GM12878 (cell line): ENCODE measurements around the gene OR14A16. TPM values are rescaled to one million over a fixed set of nuclear protein-coding genes. Genes with fewer than 3 reads are reported as not detected.

Source experiments
- CHD1 ChIP-seq: IDR thresholded peaks from 2 replicates; pipeline ENCODE4 v1.6.1; 2012; ENCODE audit warnings: low read depth, low read length, improper control_type of control experiment
- CHD4 ChIP-seq: fragments of 200-600 bp; sonication (generic); IDR thresholded peaks from 2 replicates; pipeline ENCODE4 v1.6.1; 2016; ENCODE audit warnings: mild to moderate bottlenecking
- HDGF ChIP-seq: fragments of 450-650 bp; IDR thresholded peaks from 2 replicates; pipeline ENCODE4 v1.6.1; 2016; ENCODE audit warnings: antibody characterized with exemption
- JUNB ChIP-seq: IDR thresholded peaks from 2 replicates; pipeline ENCODE4 v1.6.1; 2016; ENCODE audit warnings: antibody characterized with exemption, mild to moderate bottlenecking
- NR2C1 ChIP-seq: fragments of 450-650 bp; IDR thresholded peaks from 2 replicates; pipeline ENCODE4 v1.6.1; 2017; ENCODE audit warnings: antibody characterized with exemption, mild to moderate bottlenecking, moderate library complexity
- RAD51 ChIP-seq: fragments of 450-650 bp; IDR thresholded peaks from 2 replicates; pipeline ENCODE4 v1.6.1; 2016; ENCODE audit warnings: moderate library complexity, mild to moderate bottlenecking, inconsistent platforms
- TARDBP ChIP-seq: IDR thresholded peaks from 2 replicates; pipeline ENCODE4 v1.6.1; 2016; ENCODE audit warnings: borderline replicate concordance
- YY1 ChIP-seq: IDR thresholded peaks from 2 replicates; pipeline ENCODE4 v1.6.1; 2011; ENCODE audit warnings: low read depth, mild to moderate bottlenecking, low read length
- ZNF217 ChIP-seq: fragments of 450-650 bp; IDR thresholded peaks from 2 replicates; pipeline ENCODE4 v1.6.1; 2017; ENCODE audit warnings: antibody characterized with exemption, mild to moderate bottlenecking
- polyA plus RNA-seq, 11 experiments: library from polyadenylated mRNA; depleted of rRNA in 4 of 11; unstranded in 6 of 11; stranded (reverse) in 5 of 11; fragments of >200 nt; fragmentation: Nextera tagmentation in 4 of 11; fragmentation: Illumina TruSeq in 1 of 11; extraction: Ambion mirVana in 4 of 11; extraction: Trizol in 1 of 11; gene quantifications; 1 replicate in 1 of 11; 2 replicates in 10 of 11; pipeline versions ENCODE4 v1.2.1 to v1.2.3, GENCODE V29; 2011 to 2016; ENCODE audit warnings: inconsistent platforms in 2 of 11, missing spikeins in 2 of 11, low read depth in 1 of 11
- total RNA-seq, 4 experiments: library from RNA; depleted of rRNA in 3 of 4; stranded (reverse); fragments of >200 nt in 3 of 4; fragmentation: Illumina TruSeq in 1 of 4; extraction: Trizol in 1 of 4; gene quantifications; 2 replicates each; pipeline versions ENCODE4 v1.2.1 to v1.2.3, GENCODE V29; 2013 to 2021
- TF ChIP-seq, protein P1 (sequence below): fragments of 450-650 bp; IDR thresholded peaks from 2 replicates; pipeline ENCODE4 v1.6.1; 2017; ENCODE audit warnings: mild to moderate bottlenecking, low read depth, inconsistent platforms; ENCODE audit not compliant: poor library complexity, severe bottlenecking
- TF ChIP-seq, protein P2 (sequence below): IDR thresholded peaks from 2 replicates; pipeline ENCODE4 v1.6.1; 2011; ENCODE audit warnings: borderline replicate concordance, low read depth, mild to moderate bottlenecking, moderate library complexity, low read length; ENCODE audit not compliant: insufficient read depth, poor library complexity, severe bottlenecking
- TF ChIP-seq, protein P3 (sequence below): IDR thresholded peaks from 2 replicates; pipeline ENCODE4 v1.6.1; 2012; ENCODE audit warnings: low read depth, low read length, improper control_type of control experiment

OR14A16 gene
- total and polyA plus RNA-seq, 10 of the 15 experiments (the other 5 are each of a cell fraction or from before 2014, with no cell fraction given): not detected

- TF ChIP-seq, protein P1, sequence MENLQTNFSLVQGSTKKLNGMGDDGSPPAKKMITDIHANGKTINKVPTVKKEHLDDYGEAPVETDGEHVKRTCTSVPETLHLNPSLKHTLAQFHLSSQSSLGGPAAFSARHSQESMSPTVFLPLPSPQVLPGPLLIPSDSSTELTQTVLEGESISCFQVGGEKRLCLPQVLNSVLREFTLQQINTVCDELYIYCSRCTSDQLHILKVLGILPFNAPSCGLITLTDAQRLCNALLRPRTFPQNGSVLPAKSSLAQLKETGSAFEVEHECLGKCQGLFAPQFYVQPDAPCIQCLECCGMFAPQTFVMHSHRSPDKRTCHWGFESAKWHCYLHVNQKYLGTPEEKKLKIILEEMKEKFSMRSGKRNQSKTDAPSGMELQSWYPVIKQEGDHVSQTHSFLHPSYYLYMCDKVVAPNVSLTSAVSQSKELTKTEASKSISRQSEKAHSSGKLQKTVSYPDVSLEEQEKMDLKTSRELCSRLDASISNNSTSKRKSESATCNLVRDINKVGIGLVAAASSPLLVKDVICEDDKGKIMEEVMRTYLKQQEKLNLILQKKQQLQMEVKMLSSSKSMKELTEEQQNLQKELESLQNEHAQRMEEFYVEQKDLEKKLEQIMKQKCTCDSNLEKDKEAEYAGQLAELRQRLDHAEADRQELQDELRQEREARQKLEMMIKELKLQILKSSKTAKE: no peak
- no peak for TF ChIP-seq ZNF217
- TF ChIP-seq CHD4: no peak
- TF ChIP-seq, protein P2, sequence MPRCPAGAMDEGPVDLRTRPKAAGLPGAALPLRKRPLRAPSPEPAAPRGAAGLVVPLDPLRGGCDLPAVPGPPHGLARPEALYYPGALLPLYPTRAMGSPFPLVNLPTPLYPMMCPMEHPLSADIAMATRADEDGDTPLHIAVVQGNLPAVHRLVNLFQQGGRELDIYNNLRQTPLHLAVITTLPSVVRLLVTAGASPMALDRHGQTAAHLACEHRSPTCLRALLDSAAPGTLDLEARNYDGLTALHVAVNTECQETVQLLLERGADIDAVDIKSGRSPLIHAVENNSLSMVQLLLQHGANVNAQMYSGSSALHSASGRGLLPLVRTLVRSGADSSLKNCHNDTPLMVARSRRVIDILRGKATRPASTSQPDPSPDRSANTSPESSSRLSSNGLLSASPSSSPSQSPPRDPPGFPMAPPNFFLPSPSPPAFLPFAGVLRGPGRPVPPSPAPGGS: no peak
- no peak for TF ChIP-seq NR2C1
- TF ChIP-seq JUNB: no peak
- TF ChIP-seq TARDBP: no peak
- no peak for TF ChIP-seq YY1
- TF ChIP-seq HDGF: no peak
- no peak for TF ChIP-seq RAD51
- TF ChIP-seq CHD1: no peak
- TF ChIP-seq, protein P3, sequence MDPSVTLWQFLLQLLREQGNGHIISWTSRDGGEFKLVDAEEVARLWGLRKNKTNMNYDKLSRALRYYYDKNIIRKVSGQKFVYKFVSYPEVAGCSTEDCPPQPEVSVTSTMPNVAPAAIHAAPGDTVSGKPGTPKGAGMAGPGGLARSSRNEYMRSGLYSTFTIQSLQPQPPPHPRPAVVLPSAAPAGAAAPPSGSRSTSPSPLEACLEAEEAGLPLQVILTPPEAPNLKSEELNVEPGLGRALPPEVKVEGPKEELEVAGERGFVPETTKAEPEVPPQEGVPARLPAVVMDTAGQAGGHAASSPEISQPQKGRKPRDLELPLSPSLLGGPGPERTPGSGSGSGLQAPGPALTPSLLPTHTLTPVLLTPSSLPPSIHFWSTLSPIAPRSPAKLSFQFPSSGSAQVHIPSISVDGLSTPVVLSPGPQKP: no peak
Observed at GRCh38 chr1:247854899-247855545, 31.1 kb upstream of the OR14A16 start (continued).
